HG03139 (cell line): ENCODE measurements around the gene ROBO2.

ENCODE experiments used
- ATAC-seq: cut with Tn5 transposase; IDR thresholded peaks from one replicate; pipeline ENCODE4 v1.9.1; 2021; ENCODE audit not compliant: unreplicated experiment

The ROBO2 gene

GRCh38 chr3:77039606-77040171 lies at the start of gene ROBO2:
Gene ROBO2, plus strand, starts transcription at chr3:77040099. Its CDS starts 687 bp downstream, at chr3:77040786.
- no peak for ATAC-seq

GRCh38 chr3:76990606-76991005 lies 49.3 kb upstream of the ROBO2 start:
- ATAC-seq, result no peak

- no peak for ATAC-seq
Measured at GRCh38 chr3:76991165-76991564, 48.7 kb upstream of the ROBO2 start.

- no peak for ATAC-seq
Measured at GRCh38 chr3:76997733-76998132, 42.2 kb upstream of the ROBO2 start.

- ATAC-seq, result no peak
Measured at GRCh38 chr3:76998555-76998954, 41.3 kb upstream of the ROBO2 start.

- no peak for ATAC-seq
Measured at GRCh38 chr3:77001062-77001701, 38.7 kb upstream of the ROBO2 start.

GRCh38 chr3:77014226-77014625 lies 25.7 kb upstream of the ROBO2 start:
- ATAC-seq, result no peak

GRCh38 chr3:77025471-77025870 lies 14.4 kb upstream of the ROBO2 start:
- no peak for ATAC-seq

GRCh38 chr3:77026904-77027634 lies 12.8 kb upstream of the ROBO2 start:
- ATAC-seq, result no peak

GRCh38 chr3:77028005-77028404 lies 11.9 kb upstream of the ROBO2 start:
- no peak for ATAC-seq

GRCh38 chr3:77038468-77038929 lies 1.4 kb upstream of the ROBO2 start:
- ATAC-seq, result no peak

GRCh38 chr3:77038930-77039605 lies 831 bp upstream of the ROBO2 start:
- ATAC-seq, result no peak

GRCh38 chr3:77040216-77040615 lies 317 bp downstream of the ROBO2 start:
- no peak for ATAC-seq

GRCh38 chr3:77040926-77041722 lies 1.2 kb downstream of the ROBO2 start:
- ATAC-seq, result no peak

- ATAC-seq, result no peak
Measured at GRCh38 chr3:77041811-77042210, 1.9 kb downstream of the ROBO2 start.

GRCh38 chr3:77042343-77042742 lies 2.4 kb downstream of the ROBO2 start:
- ATAC-seq, result no peak

GRCh38 chr3:77042882-77043281 lies 3.0 kb downstream of the ROBO2 start:
- ATAC-seq, result no peak

GRCh38 chr3:77045686-77046085 lies 5.8 kb downstream of the ROBO2 start:
- no peak for ATAC-seq

- ATAC-seq, result no peak
Measured at GRCh38 chr3:77048186-77048585, 8.3 kb downstream of the ROBO2 start.

- ATAC-seq, result no peak
Measured at GRCh38 chr3:77051591-77051990, 11.7 kb downstream of the ROBO2 start.

- ATAC-seq, result no peak
Measured at GRCh38 chr3:77052051-77052501, 12.2 kb downstream of the ROBO2 start.
